Activated B cell treated with CpG ODN at 0.5 μM for 24 hours (primary cell): Measurements from ENCODE around the gene AMPD3. TPM values are rescaled to one million over a fixed set of nuclear protein-coding genes. Genes with fewer than 3 reads are reported as not detected.

Source experiments
- ATAC-seq: fragments of 200-7000 bp; cut with Tn5 transposase; one replicate; pipeline ENCODE4 v1.10.0; 2021; ENCODE audit warnings: low read depth, mild to moderate bottlenecking, moderate library complexity
- CTCF ChIA-PET: fragments of 350-600 bp; sonication (Branson Sonifier 250); formaldehyde crosslinking; loops from one replicate; lab custom pipeline; 2021; ENCODE audit warnings: antibody characterized with exemption; lab: Charles Lee
- POLR2A ChIA-PET: fragments of 350-600 bp; sonication (Branson Sonifier 250); formaldehyde crosslinking; loops from one replicate; lab custom pipeline; 2021; ENCODE audit warnings: antibody characterized with exemption; lab: Charles Lee
- DNase-seq: peaks from one replicate; pipeline ENCODE4 v3.0.0; 2022
- H3K27ac Mint-ChIP-seq: one replicate; pipeline ENCODE4 v1.8.0; 2020; ENCODE audit warnings: mixed read lengths
- H3K27me3 Mint-ChIP-seq: one replicate; pipeline ENCODE4 v1.8.0; 2021; ENCODE audit warnings: mixed read lengths
- H3K36me3 Mint-ChIP-seq: one replicate; pipeline ENCODE4 v1.8.0; 2021; ENCODE audit warnings: low read depth, mixed read lengths
- H3K4me1 Mint-ChIP-seq: one replicate; pipeline ENCODE4 v1.8.0; 2021; ENCODE audit warnings: mixed read lengths
- H3K4me3 Mint-ChIP-seq: one replicate; pipeline ENCODE4 v1.8.0; 2020; ENCODE audit warnings: mild to moderate bottlenecking, mixed read lengths
- H3K9me3 Mint-ChIP-seq: one replicate; pipeline ENCODE4 v1.8.0; 2020; ENCODE audit warnings: mixed read lengths
- CTCF ChIP-seq: fragments of 200-600 bp; IDR thresholded peaks from one replicate; pipeline ENCODE4 v1.8.0; 2022; ENCODE audit warnings: antibody characterized with exemption, mild to moderate bottlenecking
- intact Hi-C: fragments of 100-400 bp; cut with micrococcal nuclease; formaldehyde crosslinking; loops from one replicate; pipeline ENCODE4 v1.15.1; 2024
- total RNA-seq: library from RNA; stranded (reverse); gene quantifications from 2 replicates; pipeline ENCODE4 v1.2.3, GENCODE V29; 2022

Gene AMPD3
- total RNA-seq, 1 donor from 2014 or later = 116 TPM

GRCh38 chr11:10499452-10499851, 44.4 kb downstream of the AMPD3 start:
- POLR2A ChIA-PET = no interaction called here
- Mint-ChIP-seq H3K27me3 (no peaks in the 10 kb centered on the region), H3K36me3 (peaks cover 92% of the 10 kb centered on the region), H3K9me3 (no peaks in the 10 kb centered on the region), H3K4me1 (peaks cover 25% of the 10 kb centered on the region), H3K4me3 (no peak overlapping the region), H3K27ac (no peak overlapping the region)
- ATAC-seq (no peak), DNase-seq (no peak)
- intact Hi-C loops = no loop called here
- CTCF ChIA-PET = interaction anchor here (0.9 to 1.9 kb wide), 2 partner anchors 15 to 86 kb away, joined by 3 to 7 read pairs; no protein-coding TSS in a partner anchor
- TF ChIP-seq CTCF = no peak

- H3K36me3 Mint-ChIP-seq = peaks cover 92% of the 10 kb centered on the region
- no peak for TF ChIP-seq CTCF
- CTCF ChIA-PET = interaction anchor here (1.9 kb wide), 1 partner anchor 87 kb away, joined by 7 read pairs; no protein-coding TSS in a partner anchor
Observed at GRCh38 chr11:10499874-10500601, 45.0 kb downstream of the AMPD3 start.

GRCh38 chr11:10500757-10501684, 46.0 kb downstream of the AMPD3 start:
- ChIA-PET POLR2A (interaction anchor here (0.6 kb wide), 1 partner anchor 739 kb away, joined by 4 read pairs; no protein-coding TSS in a partner anchor), CTCF (interaction anchor here (1.1 to 4.0 kb wide), 2 partner anchors 88 to 95 kb away, joined by 3 to 29 read pairs; no protein-coding TSS in a partner anchor)
- Mint-ChIP-seq H3K27me3 (no peaks in the 10 kb centered on the region), H3K27ac (peak overlapping the region; percentile 5), H3K4me3 (no peak overlapping the region), H3K4me1 (peaks cover 26% of the 10 kb centered on the region), H3K36me3 (peaks cover 93% of the 10 kb centered on the region), H3K9me3 (no peaks in the 10 kb centered on the region)
- TF ChIP-seq CTCF = no peak
- no peak for ATAC-seq
- intact Hi-C loops = no loop called here
- DNase-seq = no peak

More at GRCh38 chr11:10499874-10500601, 45.0 kb downstream of the AMPD3 start:
- POLR2A ChIA-PET = no interaction called here
- no peak for ATAC-seq
- Mint-ChIP-seq H3K27me3 (no peaks in the 10 kb centered on the region), H3K4me3 (no peak overlapping the region), H3K27ac (peak overlapping the region; percentile 5), H3K9me3 (no peaks in the 10 kb centered on the region), H3K4me1 (peaks cover 26% of the 10 kb centered on the region)
- intact Hi-C loops = no loop called here
- DNase-seq = no peak

- peaks cover 93% of the 10 kb centered on the region for H3K36me3 Mint-ChIP-seq
- ChIA-PET CTCF (interaction anchor here (0.8 to 4.0 kb wide), 4 partner anchors 62 to 96 kb away, joined by 3 to 29 read pairs (median 4); no protein-coding TSS in a partner anchor), POLR2A (interaction anchor here (1.0 to 2.0 kb wide), 3 partner anchors 14 to 39 kb away, joined by 3 to 10 read pairs (median 6); partner anchors contain the start of gene RNF141)
Observed at GRCh38 chr11:10502065-10502680, 47.1 kb downstream of the AMPD3 start.

More at GRCh38 chr11:10502065-10502680, 47.1 kb downstream of the AMPD3 start:
- H3K9me3 Mint-ChIP-seq = no peaks in the 10 kb centered on the region
- H3K4me1 Mint-ChIP-seq = peaks cover 26% of the 10 kb centered on the region
- ATAC-seq = no peak
- DNase-seq = no peak
- intact Hi-C loops = no loop called here
- peak overlapping the region; percentile 77 for H3K27ac Mint-ChIP-seq
- no peak overlapping the region for H3K4me3 Mint-ChIP-seq
- TF ChIP-seq CTCF = no peak
- no peaks in the 10 kb centered on the region for H3K27me3 Mint-ChIP-seq
